LNCAP (cell line): Measurements from ENCODE around the gene CACNA1A.

Experiments
- TF ChIP-seq, protein P1 (sequence below): fragments of 450-650 bp; IDR thresholded peaks from 2 replicates; pipeline ENCODE4 v1.5.1; 2017; ENCODE audit warnings: mild to moderate bottlenecking

The CACNA1A gene

GRCh38 chr19:13487985-13488384 lies 18.3 kb downstream of the CACNA1A start:
- TF ChIP-seq, protein P1, sequence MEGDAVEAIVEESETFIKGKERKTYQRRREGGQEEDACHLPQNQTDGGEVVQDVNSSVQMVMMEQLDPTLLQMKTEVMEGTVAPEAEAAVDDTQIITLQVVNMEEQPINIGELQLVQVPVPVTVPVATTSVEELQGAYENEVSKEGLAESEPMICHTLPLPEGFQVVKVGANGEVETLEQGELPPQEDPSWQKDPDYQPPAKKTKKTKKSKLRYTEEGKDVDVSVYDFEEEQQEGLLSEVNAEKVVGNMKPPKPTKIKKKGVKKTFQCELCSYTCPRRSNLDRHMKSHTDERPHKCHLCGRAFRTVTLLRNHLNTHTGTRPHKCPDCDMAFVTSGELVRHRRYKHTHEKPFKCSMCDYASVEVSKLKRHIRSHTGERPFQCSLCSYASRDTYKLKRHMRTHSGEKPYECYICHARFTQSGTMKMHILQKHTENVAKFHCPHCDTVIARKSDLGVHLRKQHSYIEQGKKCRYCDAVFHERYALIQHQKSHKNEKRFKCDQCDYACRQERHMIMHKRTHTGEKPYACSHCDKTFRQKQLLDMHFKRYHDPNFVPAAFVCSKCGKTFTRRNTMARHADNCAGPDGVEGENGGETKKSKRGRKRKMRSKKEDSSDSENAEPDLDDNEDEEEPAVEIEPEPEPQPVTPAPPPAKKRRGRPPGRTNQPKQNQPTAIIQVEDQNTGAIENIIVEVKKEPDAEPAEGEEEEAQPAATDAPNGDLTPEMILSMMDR, result no peak

DNA sequence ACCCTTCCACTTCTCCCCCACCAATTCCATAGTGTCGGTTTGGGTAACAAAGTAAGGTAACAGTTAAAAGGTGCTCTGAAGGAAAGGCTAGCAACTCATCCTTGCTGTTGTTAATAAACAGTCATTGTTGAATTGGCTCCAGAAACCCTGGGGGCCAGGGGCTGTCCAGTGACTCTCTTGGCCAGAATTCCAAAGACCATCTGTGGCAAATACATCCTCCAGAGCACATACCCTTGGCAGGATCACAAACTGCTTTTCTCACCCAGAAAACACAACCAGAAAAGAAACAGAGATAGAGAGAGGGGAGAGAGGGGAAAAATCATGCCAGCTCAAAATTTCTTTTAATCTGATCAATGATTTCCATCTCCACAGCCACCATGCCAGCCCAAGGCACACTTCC lies 22.1 kb downstream of the CACNA1A start:
- TF ChIP-seq, protein P1, result no peak

GRCh38 chr19:13483215-13483614 lies 23.1 kb downstream of the CACNA1A start:
- TF ChIP-seq, protein P1, result no peak

DNA sequence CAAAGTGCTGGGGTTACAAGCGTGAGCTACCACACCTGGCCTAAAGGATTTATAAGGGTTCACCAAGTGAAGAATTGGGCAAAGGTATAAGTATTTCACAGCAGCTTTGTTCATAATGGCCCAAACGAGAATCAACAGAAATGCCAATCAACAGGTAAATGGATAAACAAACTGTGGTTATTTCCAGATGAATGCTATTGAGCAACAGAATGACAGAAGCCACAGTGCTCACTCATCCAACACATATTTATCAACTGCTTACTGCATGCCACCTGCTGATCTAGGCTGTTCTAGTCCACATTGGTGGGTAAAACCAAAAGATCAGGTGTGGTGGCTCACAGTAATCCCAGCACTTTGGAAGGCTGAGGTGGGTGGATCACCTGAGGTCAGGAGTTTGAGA lies 27.7 kb downstream of the CACNA1A start:
- TF ChIP-seq, protein P1, result no peak

DNA sequence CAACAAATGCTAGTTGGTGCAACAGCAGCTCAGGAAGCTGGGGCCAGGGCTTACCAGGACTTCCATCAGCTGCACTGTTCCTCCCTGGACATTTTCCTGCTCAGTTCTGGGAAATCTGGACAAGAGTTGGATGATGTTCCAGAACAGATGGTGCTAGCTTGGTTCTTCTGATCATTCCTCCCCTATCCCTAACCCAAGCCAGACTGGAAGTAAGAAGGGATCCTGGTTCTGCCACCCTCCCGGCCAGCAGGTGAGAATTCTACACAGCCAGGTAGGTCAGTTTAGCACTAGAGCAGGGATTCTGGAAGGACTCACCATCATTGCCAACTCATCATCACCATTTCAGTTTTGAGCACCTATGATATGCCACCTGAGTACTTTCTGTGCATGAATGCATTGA lies 30.2 kb downstream of the CACNA1A start:
- TF ChIP-seq, protein P1, result no peak

- TF ChIP-seq, protein P1, result no peak
These were observed 31.2 kb downstream of the CACNA1A start for GRCh38 chr19:13475044-13475443.

- TF ChIP-seq, protein P1, result no peak
These were observed 39.6 kb downstream of the CACNA1A start for GRCh38 chr19:13466697-13467096.

GRCh38 chr19:13463296-13463695 lies 43.0 kb downstream of the CACNA1A start:
- TF ChIP-seq, protein P1, result no peak
